ENCODE data around the gene EIF3J.

DNA sequence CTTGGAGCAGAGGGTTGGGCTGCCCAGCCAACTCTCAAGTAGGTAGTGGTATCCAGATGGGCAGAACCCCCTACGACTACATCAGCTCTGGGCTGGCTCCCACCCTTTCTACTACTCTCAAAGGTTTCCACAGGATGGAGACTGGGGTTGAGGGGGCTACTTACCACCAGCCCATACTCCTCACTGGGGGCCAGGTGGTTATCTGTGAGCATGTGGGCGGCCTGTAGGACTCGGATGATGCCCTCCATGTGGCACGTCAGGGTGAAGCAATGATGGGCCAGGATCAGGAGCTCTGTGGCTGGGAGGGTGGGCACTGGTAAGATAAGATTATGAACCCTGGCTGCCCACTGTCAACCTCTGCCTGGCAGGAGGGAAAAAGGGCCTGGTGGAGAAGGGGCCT lies 33.4 kb downstream of the EIF3J start:
- TF ChIP-seq, protein P1, sequence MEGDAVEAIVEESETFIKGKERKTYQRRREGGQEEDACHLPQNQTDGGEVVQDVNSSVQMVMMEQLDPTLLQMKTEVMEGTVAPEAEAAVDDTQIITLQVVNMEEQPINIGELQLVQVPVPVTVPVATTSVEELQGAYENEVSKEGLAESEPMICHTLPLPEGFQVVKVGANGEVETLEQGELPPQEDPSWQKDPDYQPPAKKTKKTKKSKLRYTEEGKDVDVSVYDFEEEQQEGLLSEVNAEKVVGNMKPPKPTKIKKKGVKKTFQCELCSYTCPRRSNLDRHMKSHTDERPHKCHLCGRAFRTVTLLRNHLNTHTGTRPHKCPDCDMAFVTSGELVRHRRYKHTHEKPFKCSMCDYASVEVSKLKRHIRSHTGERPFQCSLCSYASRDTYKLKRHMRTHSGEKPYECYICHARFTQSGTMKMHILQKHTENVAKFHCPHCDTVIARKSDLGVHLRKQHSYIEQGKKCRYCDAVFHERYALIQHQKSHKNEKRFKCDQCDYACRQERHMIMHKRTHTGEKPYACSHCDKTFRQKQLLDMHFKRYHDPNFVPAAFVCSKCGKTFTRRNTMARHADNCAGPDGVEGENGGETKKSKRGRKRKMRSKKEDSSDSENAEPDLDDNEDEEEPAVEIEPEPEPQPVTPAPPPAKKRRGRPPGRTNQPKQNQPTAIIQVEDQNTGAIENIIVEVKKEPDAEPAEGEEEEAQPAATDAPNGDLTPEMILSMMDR (IDR thresholded peaks at IDR 0.05; ENCODE audit: poor library complexity, severe bottlenecking) = no peak
- no peak for TF ChIP-seq RAD21 (conservative IDR thresholded peaks at IDR 0.05)
- no peak for TF ChIP-seq REST (IDR thresholded peaks at IDR 0.05; ENCODE audit: borderline replicate concordance)
- no peak for TF ChIP-seq EZH2 (IDR thresholded peaks at IDR 0.05; ENCODE audit: borderline replicate concordance, insufficient read depth, low read length, poor library complexity, severe bottlenecking)
- no peak for TF ChIP-seq EP300 (conservative IDR thresholded peaks at IDR 0.05; ENCODE audit: poor library complexity, severe bottlenecking)
- TF ChIP-seq SMC3 (conservative IDR thresholded peaks at IDR 0.05; ENCODE audit: poor library complexity) = no peak
- TF ChIP-seq MXI1 (conservative IDR thresholded peaks at IDR 0.05; ENCODE audit: poor library complexity, severe bottlenecking) = no peak
- TF ChIP-seq TAF1 (IDR thresholded peaks at IDR 0.05; ENCODE audit: low read depth) = no peak
- no peak for TF ChIP-seq POLR2AphosphoS5 (IDR thresholded peaks at IDR 0.05)
